Cardiac atrium fibroblast (primary cell): ENCODE data around the gene CARM1. TPM values are rescaled to one million over a fixed set of nuclear protein-coding genes. Genes with fewer than 3 reads are reported as not detected.

ENCODE experiments used
- total RNA-seq: library from RNA; depleted of rRNA; stranded (reverse); fragments of >200 nt; gene quantifications from 2 replicates; pipeline ENCODE4 v1.2.3, GENCODE V29; 2015

The CARM1 gene
- 30.7 and 33.0 TPM in 2 replicates for total RNA-seq

GRCh38 chr19:10870955-10871603 is at the start of gene CARM1:
Gene CARM1, plus strand, starts transcription at chr19:10871553. Its CDS starts 150 bp downstream, at chr19:10871703.

DNA sequence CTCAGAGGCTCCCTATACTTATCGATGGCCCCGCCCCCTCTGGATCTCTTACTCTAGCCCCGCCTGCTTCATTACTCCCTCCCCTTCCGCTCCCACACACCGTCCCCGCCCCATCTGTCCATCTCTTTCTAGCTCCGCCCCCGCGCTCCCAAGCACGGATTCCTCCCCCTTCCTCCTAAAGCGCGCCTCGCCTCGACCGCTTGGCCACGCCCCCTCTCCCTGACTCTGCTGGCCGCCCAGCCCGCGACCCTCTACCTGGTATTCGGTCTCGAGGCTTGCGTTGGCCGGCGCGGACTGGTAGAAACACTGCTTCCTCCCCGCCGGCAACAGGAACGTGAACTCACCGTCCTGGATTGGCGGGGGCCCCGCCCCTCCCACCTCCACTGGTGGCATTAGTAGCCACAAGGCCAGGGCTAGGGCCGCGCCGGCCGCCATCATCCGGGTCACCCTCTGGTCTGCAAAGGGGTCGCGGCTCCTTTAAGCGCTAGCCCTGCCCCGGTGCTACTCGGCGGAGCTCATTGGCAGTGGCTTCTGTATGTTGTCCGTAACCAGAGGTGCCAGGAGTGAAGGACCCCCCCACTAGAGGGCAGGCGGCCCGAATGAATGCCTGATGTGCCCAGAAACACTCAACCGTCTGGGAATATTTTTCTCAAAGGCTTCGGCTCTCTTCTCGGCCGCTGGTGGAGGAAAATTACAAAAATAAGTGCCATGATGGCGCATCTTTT is 35.4 kb upstream of the CARM1 start, which contains the start of gene TMED1:
Gene TMED1, minus strand, starts transcription at position 459 of the 725 bp plus-strand sequence. Its CDS starts 21 bp downstream, at position 438.

DNA sequence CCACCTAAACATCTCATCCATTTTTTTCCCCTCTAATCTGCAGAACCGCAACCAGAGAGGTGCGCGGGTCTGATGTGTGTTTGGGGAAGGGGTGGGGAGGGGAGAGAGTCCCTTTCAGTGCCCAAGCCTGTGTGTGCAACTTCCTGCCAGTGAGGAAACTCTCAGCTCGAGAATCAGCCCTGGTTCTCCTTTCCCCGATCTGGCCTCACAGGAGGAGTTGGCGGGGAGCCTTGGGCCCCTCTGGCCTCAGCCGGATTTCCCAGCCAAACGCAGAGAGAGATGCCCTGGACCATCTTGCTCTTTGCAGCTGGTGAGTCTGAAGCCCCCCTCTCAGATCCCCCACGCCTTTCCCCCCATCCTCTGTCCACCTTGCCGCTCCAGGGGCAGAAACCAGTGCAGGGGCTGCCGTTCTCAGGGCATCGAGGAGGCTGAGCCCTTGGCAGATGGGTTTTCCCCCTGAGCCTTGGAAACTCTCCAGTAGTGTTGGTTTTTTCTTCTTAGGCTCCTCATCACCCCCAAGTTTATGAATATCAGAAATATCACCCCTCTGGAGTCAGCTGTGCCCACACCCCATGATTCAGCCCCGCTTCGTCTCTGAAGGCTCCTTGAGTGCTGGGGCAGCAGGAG is 23.0 kb upstream of the CARM1 start, which contains the start of gene C19orf38:
Gene C19orf38, plus strand, starts transcription at position 186 of the 627 bp plus-strand sequence. Its CDS starts 94 bp downstream, at position 280.

DNA sequence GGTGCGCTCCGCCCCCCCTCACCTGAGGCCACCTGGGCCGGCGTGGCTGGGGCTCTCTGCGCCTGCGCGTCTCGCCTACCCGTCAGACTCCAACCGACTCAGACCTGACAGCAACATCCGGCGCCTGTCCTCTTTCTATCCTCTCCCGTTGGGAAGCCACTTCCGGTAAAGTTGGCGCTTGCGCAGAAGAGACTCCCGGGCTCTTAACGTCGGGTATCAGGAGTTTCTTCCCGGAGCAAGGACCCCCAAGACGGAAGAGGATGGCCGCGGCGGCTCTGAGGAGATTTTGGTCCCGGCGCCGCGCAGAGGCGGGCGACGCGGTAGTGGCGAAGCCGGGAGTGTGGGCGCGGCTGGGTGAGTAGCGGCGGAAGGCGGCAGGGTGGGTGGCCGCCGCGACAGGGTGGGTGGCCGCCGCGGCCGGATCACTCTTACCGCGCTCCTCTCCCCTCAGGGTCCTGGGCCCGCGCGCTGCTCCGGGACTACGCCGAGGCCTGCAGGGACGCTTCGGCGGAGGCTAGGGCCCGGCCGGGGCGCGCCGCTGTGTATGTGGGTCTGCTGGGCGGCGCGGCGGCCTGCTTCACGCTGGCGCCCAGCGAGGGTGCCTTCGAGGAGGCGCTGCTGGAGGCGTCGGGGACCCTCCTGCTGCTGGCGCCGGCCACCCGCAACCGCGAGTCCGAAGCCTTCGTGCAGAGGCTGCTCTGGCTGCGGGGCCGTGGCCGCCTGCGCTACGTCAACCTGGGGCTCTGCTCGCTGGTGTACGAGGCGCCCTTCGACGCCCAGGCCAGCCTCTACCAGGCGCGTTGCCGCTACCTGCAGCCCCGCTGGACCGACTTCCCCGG is 57.4 kb downstream of the CARM1 start, which contains the start of the genes TIMM29 and YIPF2:
Gene TIMM29, plus strand, starts transcription at position 249 of the 839 bp plus-strand sequence. Its CDS starts 12 bp downstream, at position 261.
Gene YIPF2, minus strand, starts transcription at position 77 of the 839 bp plus-strand sequence. CDS start 229 bp downstream, outside the sequence.

DNA sequence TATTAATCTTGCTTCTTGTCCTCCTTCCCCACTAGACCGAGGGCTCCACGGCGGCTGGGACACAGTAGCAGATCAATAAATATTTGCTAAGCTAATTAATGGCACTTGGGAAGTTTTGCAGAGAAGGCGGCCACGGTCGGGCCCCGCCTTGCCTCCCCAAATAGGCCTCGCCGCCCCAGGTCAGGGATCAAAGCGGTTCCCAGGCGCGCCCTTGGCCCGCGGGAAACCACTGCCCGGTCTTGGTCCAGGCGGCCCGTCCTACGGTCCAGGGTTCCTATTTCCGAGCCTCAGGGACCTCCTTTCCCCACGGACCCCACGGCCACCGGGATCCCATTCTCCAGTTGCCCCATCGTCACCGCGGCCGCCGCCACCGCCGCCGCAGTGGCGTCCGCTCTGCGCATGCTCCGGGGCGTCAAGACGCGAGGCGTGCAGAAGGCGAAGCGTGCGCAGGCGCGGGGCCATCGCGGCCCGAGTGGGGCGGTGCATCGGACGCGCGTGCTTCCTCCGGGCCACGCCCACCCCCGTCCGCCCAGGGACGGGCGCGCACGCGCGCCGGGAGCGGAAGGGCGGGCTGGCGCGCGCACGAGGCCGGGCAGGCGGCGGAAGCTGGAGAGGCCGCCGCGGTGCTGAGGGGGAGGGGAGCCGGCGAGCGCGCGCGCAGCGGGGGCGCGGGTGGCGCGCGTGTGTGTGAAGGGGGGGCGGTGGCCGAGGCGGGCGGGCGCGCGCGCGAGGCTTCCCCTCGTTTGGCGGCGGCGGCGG is 89.1 kb downstream of the CARM1 start, which contains the start of gene SMARCA4:
Gene SMARCA4, plus strand, starts transcription at position 717 of the 759 bp plus-strand sequence. CDS start 23,122 bp downstream, outside the sequence.

Other genes starting within 250 kb of the CARM1 start
- gene SLC44A2, start 246.0 kb upstream of the CARM1 start, total RNA-seq, result 47.5 and 48.6 TPM in 2 replicates
- gene ILF3, start 217.2 kb upstream of the CARM1 start, total RNA-seq, result 66.6 and 74.0 TPM in 2 replicates
- gene QTRT1, start 170.1 kb upstream of the CARM1 start, total RNA-seq, result 20.1 and 22.7 TPM in 2 replicates
- gene DNM2, start 153.5 kb upstream of the CARM1 start, total RNA-seq, result 57.6 and 69.5 TPM in 2 replicates
- gene TMED1, start 35.3 kb upstream of the CARM1 start, total RNA-seq, result 49.5 and 61.6 TPM in 2 replicates
- 3.6 TPM in 1 of 2 replicates, not detected in the other for gene C19orf38, start 23.1 kb upstream of the CARM1 start, total RNA-seq
- 90.4 and 102 TPM in 2 replicates for gene YIPF2, start 57.1 kb downstream of the CARM1 start, total RNA-seq
- gene TIMM29, start 57.3 kb downstream of the CARM1 start, total RNA-seq, result 23.3 and 35.4 TPM in 2 replicates
- gene SMARCA4, start 89.5 kb downstream of the CARM1 start, total RNA-seq, result 57.0 and 89.9 TPM in 2 replicates
- gene LDLR, start 217.9 kb downstream of the CARM1 start, total RNA-seq, result 199 and 240 TPM in 2 replicates